Ascending aorta (tissue), 2 donors: ENCODE measurements around the gene NOP58. TPM values are rescaled to one million over a fixed set of nuclear protein-coding genes. Genes with fewer than 3 reads are reported as not detected.

Experiments
- DNase-seq, 2 donors: peaks; one replicate each; pipeline ENCODE4 v3.0.0-alpha.2; 2019; ENCODE audit warnings: low spot score in 2 of 2
- H3K27ac ChIP-seq, 2 donors: fragments of 200-600 bp; sonication (generic); one replicate each; pipeline ENCODE4 v1.5.1; 2016 to 2017; ENCODE audit warnings: mild to moderate bottlenecking in 1 of 2
- H3K27me3 ChIP-seq: fragments of 200-600 bp; sonication (generic); one replicate; pipeline ENCODE4 v1.5.1; 2017
- H3K36me3 ChIP-seq, 2 donors: fragments of 200-600 bp; sonication (generic); one replicate each; pipeline ENCODE4 v1.5.1; 2016
- H3K4me1 ChIP-seq, 2 donors: fragments of 200-600 bp; sonication (generic); one replicate each; pipeline ENCODE4 v1.5.1; 2016 to 2017; ENCODE audit warnings: mild to moderate bottlenecking in 1 of 2
- H3K4me3 ChIP-seq, 2 donors: fragments of 200-600 bp; sonication (generic); one replicate each; pipeline ENCODE4 v1.5.1; 2016 to 2017; ENCODE audit warnings: mild to moderate bottlenecking in 1 of 2
- H3K9me3 ChIP-seq, 2 donors: fragments of 200-600 bp; sonication (generic); one replicate each; pipeline ENCODE4 v1.5.1; 2016
- intact Hi-C: fragments of 100-400 bp; cut with DNase I; formaldehyde crosslinking; loops from one replicate; pipeline ENCODE4 v1.15.1; 2023
- total RNA-seq: library from RNA; depleted of rRNA; stranded (reverse); fragments of >200 nt; gene quantifications from one replicate; pipeline ENCODE4 v1.1.0, GENCODE V29; 2016
- TF ChIP-seq, protein P1 (sequence below), 3 experiments: fragments of 200-600 bp in 2 of 3; fragments of 450-650 bp in 1 of 3; sonication (generic) in 2 of 3; IDR thresholded peaks; one replicate each; pipeline ENCODE4 v1.5.1; 2016 to 2019; ENCODE audit warnings: antibody characterized with exemption in 3 of 3, mild to moderate bottlenecking in 1 of 3, moderate library complexity in 1 of 3

Gene NOP58
- total RNA-seq, 1 donor from 2014 or later = 65.8 TPM

DNA sequence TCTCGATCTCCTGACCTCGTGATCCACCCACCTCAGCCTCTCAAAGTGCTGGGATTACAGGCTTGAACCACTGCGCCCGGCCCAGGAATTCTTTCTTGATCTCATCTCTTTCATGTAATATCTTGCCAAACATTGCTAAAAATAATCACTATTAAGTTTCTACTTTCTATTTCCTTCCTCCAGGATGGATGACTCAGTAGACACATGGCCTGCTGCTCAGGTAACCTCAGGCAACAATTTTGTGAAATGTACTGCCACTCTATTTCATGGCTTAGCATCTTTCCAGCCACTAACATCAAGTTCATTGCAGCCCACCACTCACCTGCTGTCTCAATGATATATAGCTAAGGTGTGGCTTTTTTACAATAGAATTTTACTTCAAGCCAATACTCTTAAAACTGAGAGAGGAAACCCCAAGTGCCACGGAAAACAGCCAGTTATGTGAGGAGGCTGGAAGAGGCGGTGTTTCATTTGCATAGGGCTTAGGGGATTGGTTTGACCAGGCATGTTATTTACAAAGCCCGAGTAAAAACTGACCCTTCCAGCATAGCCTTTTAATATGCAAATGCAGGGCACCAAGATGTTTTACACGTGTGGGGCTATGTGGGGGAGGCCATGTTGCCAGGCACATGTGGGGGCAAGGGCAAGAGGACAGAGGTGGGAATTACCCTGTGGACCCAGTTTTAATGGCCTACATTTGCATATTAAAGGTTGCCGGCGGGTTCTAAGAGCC lies 15.9 kb upstream of the NOP58 start:
- DNase-seq = no peak
- Histone ChIP-seq H3K9me3 (no peaks in the 10 kb centered on the region), H3K27me3 (no peaks in the 10 kb centered on the region), H3K4me1 (no peaks in the 10 kb centered on the region), H3K36me3 (no peaks in the 10 kb centered on the region), H3K27ac (no peak overlapping the region), H3K4me3 (no peak overlapping the region)
- intact Hi-C loops = no loop called here
- TF ChIP-seq, protein P1, sequence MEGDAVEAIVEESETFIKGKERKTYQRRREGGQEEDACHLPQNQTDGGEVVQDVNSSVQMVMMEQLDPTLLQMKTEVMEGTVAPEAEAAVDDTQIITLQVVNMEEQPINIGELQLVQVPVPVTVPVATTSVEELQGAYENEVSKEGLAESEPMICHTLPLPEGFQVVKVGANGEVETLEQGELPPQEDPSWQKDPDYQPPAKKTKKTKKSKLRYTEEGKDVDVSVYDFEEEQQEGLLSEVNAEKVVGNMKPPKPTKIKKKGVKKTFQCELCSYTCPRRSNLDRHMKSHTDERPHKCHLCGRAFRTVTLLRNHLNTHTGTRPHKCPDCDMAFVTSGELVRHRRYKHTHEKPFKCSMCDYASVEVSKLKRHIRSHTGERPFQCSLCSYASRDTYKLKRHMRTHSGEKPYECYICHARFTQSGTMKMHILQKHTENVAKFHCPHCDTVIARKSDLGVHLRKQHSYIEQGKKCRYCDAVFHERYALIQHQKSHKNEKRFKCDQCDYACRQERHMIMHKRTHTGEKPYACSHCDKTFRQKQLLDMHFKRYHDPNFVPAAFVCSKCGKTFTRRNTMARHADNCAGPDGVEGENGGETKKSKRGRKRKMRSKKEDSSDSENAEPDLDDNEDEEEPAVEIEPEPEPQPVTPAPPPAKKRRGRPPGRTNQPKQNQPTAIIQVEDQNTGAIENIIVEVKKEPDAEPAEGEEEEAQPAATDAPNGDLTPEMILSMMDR (IDR thresholded peaks at IDR 0.05) = no peak

DNA sequence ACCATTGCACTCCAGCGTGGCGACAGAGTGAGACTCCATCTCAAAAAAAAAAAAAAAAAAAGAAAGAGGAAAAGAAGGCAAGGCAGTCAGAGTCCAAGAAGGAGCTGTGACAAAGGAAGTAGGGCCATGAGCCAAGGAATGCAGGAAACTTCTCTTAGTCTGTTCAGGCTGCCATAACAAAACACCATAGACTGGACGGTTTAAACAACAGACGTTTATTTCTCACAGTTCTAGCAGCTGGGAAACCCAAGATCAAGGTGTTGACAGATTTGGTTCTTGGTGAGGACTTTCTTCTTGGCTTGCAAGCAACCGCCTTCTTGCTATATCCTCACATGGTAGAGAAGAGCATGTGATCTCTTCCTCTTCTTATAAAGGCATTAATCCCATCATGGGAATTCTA lies 14.1 kb upstream of the NOP58 start:
- no peaks in the 10 kb centered on the region for H3K27me3 ChIP-seq
- no peaks in the 10 kb centered on the region for H3K9me3 ChIP-seq
- no peak overlapping the region for H3K4me3 ChIP-seq
- H3K36me3 ChIP-seq = no peaks in the 10 kb centered on the region
- no peak for DNase-seq
- TF ChIP-seq, protein P1 (IDR thresholded peaks at IDR 0.05) = no peak
- intact Hi-C loops = no loop called here
- no peak overlapping the region for H3K27ac ChIP-seq
- H3K4me1 ChIP-seq = no peaks in the 10 kb centered on the region

- Histone ChIP-seq H3K36me3 (no peaks in the 10 kb centered on the region), H3K27me3 (no peaks in the 10 kb centered on the region), H3K4me1 (no peaks in the 10 kb centered on the region), H3K4me3 (no peak overlapping the region), H3K27ac (no peak overlapping the region), H3K9me3 (no peaks in the 10 kb centered on the region)
- DNase-seq = no peak
- intact Hi-C loops = loop anchor here (10.0 kb wide), 2 partner anchors 373 to 1147 kb away; partner anchors contain the start of genes CFLAR and FAM117B
- TF ChIP-seq, protein P1 (IDR thresholded peaks at IDR 0.05) = no peak
Observed at GRCh38 chr2:202261531-202261930, 4.0 kb upstream of the NOP58 start.

GRCh38 chr2:202267495-202267894 lies 1.9 kb downstream of the NOP58 start:
- peak overlapping the region; percentile 96 to 97 for H3K4me3 ChIP-seq
- H3K4me1 ChIP-seq = peaks cover 0 to 9% of the 10 kb centered on the region in 2 donors
- no peaks in the 10 kb centered on the region for H3K27me3 ChIP-seq
- no peak for DNase-seq
- TF ChIP-seq, protein P1 (IDR thresholded peaks at IDR 0.05) = no peak
- intact Hi-C loops = loop anchor here (5.0 to 10.0 kb wide), 3 partner anchors 367 to 1153 kb away; partner anchors contain the start of genes CFLAR and FAM117B
- no peaks in the 10 kb centered on the region for H3K36me3 ChIP-seq
- no peak overlapping the region for H3K27ac ChIP-seq
- H3K9me3 ChIP-seq = no peaks in the 10 kb centered on the region

- no peak for DNase-seq
- H3K9me3 ChIP-seq = no peaks in the 10 kb centered on the region
- H3K27ac ChIP-seq = no peak overlapping the region
- peaks cover 0 to 2% of the 10 kb centered on the region in 2 donors for H3K36me3 ChIP-seq
- H3K27me3 ChIP-seq = no peaks in the 10 kb centered on the region
- no peak overlapping the region for H3K4me3 ChIP-seq
- H3K4me1 ChIP-seq = peaks cover 0 to 9% of the 10 kb centered on the region in 2 donors
- TF ChIP-seq, protein P1 (IDR thresholded peaks at IDR 0.05) = no peak
- intact Hi-C loops = loop anchor here (5.0 to 10.0 kb wide), 3 partner anchors 365 to 1155 kb away; partner anchors contain the start of genes CFLAR and FAM117B
Observed at GRCh38 chr2:202269585-202269984, 4.0 kb downstream of the NOP58 start.
